ENCODE data around the gene ADSS1. TPM values are rescaled to one million over a fixed set of nuclear protein-coding genes. Genes with fewer than 3 reads are reported as not detected.

The ADSS1 gene
- total RNA-seq, 4 donors from 2014 or later: 5.1 to 32.2 (median 8.8) TPM

- peaks cover 0 to 96% of the 10 kb centered on the region in 2 donors for H3K36me3 ChIP-seq
- H3K27ac ChIP-seq: no peak overlapping the region
- 100% methylated on average over 1 of the region's 13 CpGs; no CpG with 5 or more reads in 1 of the 2 donors for WGBS, 2 donors (ENCODE audit: low coverage in 1 of 2)
- H3K4me3 ChIP-seq: no peak overlapping the region
- TF ChIP-seq CTCF (IDR thresholded peaks at IDR 0.05) (no peak), POLR2AphosphoS5 (IDR thresholded peaks at IDR 0.05) (no peak), EP300 (IDR thresholded peaks at IDR 0.05) (no peak), POLR2A (IDR thresholded peaks at IDR 0.05) (no peak)
- H3K9me3 ChIP-seq: no peaks in the 10 kb centered on the region
- H3K27me3 ChIP-seq: no peaks in the 10 kb centered on the region
- ATAC-seq: no peak
- no peaks in the 10 kb centered on the region for H3K4me1 ChIP-seq
These were observed 51.1 kb downstream of the ADSS1 start for GRCh38 chr14:104775073-104775489.

- no peak for ATAC-seq
- peaks cover 0 to 11% (median 0%) of the 10 kb centered on the region in 3 donors for H3K4me1 ChIP-seq
- H3K27me3 ChIP-seq: no peaks in the 10 kb centered on the region
- 92% methylated on average over 2 of the region's 15 CpGs; no CpG with 5 or more reads in 1 of the 2 donors for whole genome bisulfite sequencing, 2 donors (ENCODE audit: low coverage in 1 of 2)
- no peak overlapping the region for H3K27ac ChIP-seq
- H3K36me3 ChIP-seq: peaks cover 0 to 91% of the 10 kb centered on the region in 2 donors
- no peak overlapping the region for H3K4me3 ChIP-seq
- TF ChIP-seq CTCF (IDR thresholded peaks at IDR 0.05): no peak
- no peak for TF ChIP-seq POLR2AphosphoS5 (IDR thresholded peaks at IDR 0.05)
- TF ChIP-seq POLR2A (IDR thresholded peaks at IDR 0.05): no peak
- no peak for TF ChIP-seq EP300 (IDR thresholded peaks at IDR 0.05)
- no peaks in the 10 kb centered on the region for H3K9me3 ChIP-seq
These were observed 52.5 kb downstream of the ADSS1 start for GRCh38 chr14:104776481-104776880.

GRCh38 chr14:104776961-104777807 is 53.2 kb downstream of the ADSS1 start:
- ATAC-seq: no peak
- Histone ChIP-seq H3K4me3 (no peak overlapping the region), H3K27me3 (no peaks in the 10 kb centered on the region), H3K4me1 (peaks cover 0 to 18% (median 0%) of the 10 kb centered on the region in 3 donors), H3K9me3 (no peaks in the 10 kb centered on the region), H3K27ac (peak overlapping the region in 1 of 4 donors; percentile 37), H3K36me3 (peaks cover 0 to 90% of the 10 kb centered on the region in 2 donors)
- WGBS, 2 donors (ENCODE audit: low coverage in 1 of 2): 62% methylated on average over 6 of the region's 16 CpGs; no CpG with 5 or more reads in 1 of the 2 donors
- no peak for TF ChIP-seq CTCF (IDR thresholded peaks at IDR 0.05)
- no peak for TF ChIP-seq POLR2A (IDR thresholded peaks at IDR 0.05)

- Histone ChIP-seq H3K27me3 (no peaks in the 10 kb centered on the region), H3K9me3 (no peaks in the 10 kb centered on the region), H3K36me3 (peaks cover 0 to 86% of the 10 kb centered on the region in 2 donors), H3K4me1 (peaks cover 0 to 25% (median 0%) of the 10 kb centered on the region in 3 donors), H3K4me3 (no peak overlapping the region), H3K27ac (peak overlapping the region in 1 of 4 donors; percentile 37)
- no peak for TF ChIP-seq CTCF (IDR thresholded peaks at IDR 0.05)
- TF ChIP-seq POLR2AphosphoS5 (IDR thresholded peaks at IDR 0.05): no peak
- TF ChIP-seq EP300 (IDR thresholded peaks at IDR 0.05): no peak
- TF ChIP-seq POLR2A (IDR thresholded peaks at IDR 0.05): no peak
- WGBS, 2 donors (ENCODE audit: low coverage in 1 of 2): 75% methylated on average over 8 of the region's 15 CpGs; no CpG with 5 or more reads in 1 of the 2 donors
- no peak for ATAC-seq
These were observed 53.8 kb downstream of the ADSS1 start for GRCh38 chr14:104777808-104778249.
